Sciatic nerve (tissue), 2 donors: Measurements from ENCODE around the gene PCBP3. TPM values are rescaled to one million over a fixed set of nuclear protein-coding genes. Genes with fewer than 3 reads are reported as not detected.

Experiments used
- ATAC-seq: fragments of 200-7000 bp; cut with Tn5 transposase; one replicate; pipeline ENCODE4 v1.9.1; 2020; ENCODE audit warnings: mild to moderate bottlenecking, moderate library complexity
- DNase-seq: peaks from one replicate; pipeline ENCODE4 v3.0.0-alpha.2; 2020; ENCODE audit warnings: low spot score
- intact Hi-C: fragments of 100-400 bp; cut with DNase I; formaldehyde crosslinking; loops from one replicate; pipeline ENCODE4 v1.14.2; 2022
- total RNA-seq: library from RNA; stranded (reverse); fragmentation: NEBNext Ultra II Directional; extraction: Animal tissue kit (Norgen Biotek cat#: 25700); gene quantifications from one replicate; pipeline ENCODE4 v1.2.1, GENCODE V29; 2021
- donor health status: DM: no; HTN: no; CAD: no.
- donor health status: DM: no; HTN: no; CAD: no.

Gene PCBP3
- total RNA-seq, 1 donor from 2014 or later: 14.1 TPM

DNA sequence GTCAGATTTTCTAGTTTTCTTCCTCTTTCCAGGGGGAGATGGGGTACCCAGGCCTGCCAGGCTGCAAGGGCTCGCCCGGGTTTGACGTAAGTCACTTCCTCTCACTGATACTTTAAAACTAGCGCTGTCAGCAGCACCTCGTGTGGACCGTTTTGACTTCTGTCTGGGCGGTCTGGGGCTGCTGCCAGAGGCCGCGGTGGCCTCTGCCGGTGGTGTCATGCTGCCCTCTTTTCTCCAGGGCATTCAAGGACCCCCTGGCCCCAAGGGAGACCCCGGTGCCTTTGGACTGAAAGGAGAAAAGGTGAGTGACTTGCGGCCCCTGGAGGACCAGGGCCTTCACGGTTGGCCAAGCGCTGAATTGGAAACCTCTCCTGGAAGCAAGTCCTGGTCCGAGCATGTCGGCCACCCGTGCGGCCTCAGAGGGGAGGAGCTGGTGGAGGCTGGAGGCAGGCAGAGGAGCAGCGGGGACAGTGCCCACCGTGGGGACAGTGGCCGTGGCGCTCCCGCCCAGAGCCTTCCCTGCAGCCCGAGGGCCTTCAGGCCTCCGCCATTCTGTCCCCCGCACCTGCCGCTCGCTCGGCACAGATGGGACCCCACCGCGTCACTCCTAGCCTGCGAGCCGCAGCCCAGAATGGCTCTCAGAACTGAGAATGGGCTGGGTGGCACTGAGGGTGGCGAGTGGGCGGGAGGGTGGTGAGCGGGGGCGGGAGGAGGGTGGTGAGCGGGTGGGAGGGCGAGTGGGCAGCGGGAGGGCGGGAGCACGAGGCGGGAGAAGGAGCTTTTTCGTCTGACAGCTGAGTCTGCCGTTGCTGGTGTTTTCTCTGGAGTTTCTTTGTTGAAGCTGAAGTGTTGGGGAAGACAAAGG, 347.4 kb downstream of the PCBP3 start:
- DNase-seq (peak; percentile 55), ATAC-seq (no peak)
- intact Hi-C loops: loop anchor here (10.0 kb wide), 1 partner anchor 54 kb away; no protein-coding TSS in a partner anchor

DNA sequence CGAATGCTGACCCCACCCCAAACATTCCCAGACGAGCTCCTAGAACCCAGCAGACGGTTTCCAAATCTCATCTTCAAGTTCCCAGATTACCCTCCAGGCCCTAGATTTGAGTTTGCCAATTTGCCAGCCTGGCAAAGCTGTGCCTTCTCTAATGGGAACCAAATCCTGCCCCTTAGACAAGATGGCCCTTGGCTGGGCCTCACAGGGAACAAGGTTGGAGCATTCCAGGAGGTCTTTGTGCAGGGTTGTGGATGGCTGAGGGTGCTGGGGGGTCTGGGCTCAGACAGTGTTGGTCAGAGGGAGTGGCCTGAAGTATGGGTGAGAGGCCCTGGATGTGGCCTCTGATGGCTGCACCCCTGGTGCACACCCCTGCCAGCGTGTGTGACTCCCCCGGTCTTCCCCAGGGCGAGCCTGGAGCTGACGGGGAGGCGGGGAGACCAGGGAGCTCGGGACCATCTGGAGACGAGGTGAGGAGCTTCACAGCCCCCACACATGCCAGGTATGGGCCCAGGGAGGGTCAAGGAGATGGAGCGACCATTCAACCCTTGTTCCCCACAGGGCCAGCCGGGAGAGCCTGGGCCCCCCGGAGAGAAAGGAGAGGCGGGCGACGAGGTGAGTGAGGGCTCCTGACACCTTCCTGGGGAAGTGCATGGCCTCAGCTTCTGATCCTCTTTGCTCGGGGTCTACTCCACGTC, 348.2 kb downstream of the PCBP3 start:
- DNase-seq: peak; percentile 55
- no peak for ATAC-seq
- intact Hi-C loops: loop anchor here (10.0 kb wide), 1 partner anchor 53 kb away; no protein-coding TSS in a partner anchor

Other genes starting within 250 kb of the PCBP3 start
- 129 TPM for gene COL18A1, start 238.6 kb upstream of the PCBP3 start, total RNA-seq
- gene SLC19A1, start 101.3 kb upstream of the PCBP3 start, total RNA-seq: 10.2 TPM